ENCODE measurements around the gene ZMYM4. TPM values are rescaled to one million over a fixed set of nuclear protein-coding genes. Genes with fewer than 3 reads are reported as not detected.

Gene ZMYM4
- total RNA-seq, 4 donors from 2014 or later, result 10.6 to 33.8 (median 25.6) TPM

GRCh38 chr1:35247256-35247655 is 21.3 kb upstream of the ZMYM4 start:
- H3K4me1 ChIP-seq, result no peaks in the 10 kb centered on the region
- intact Hi-C loops (cut with DNase I), result no loop called here
- H3K27me3 ChIP-seq, result no peaks in the 10 kb centered on the region
- TF ChIP-seq POLR2A (IDR thresholded peaks at IDR 0.05), result no peak
- WGBS, 2 donors, result 89 to 90% methylated on average over 5 of the region's 5 CpGs
- H3K27ac ChIP-seq, result no peak overlapping the region
- no peaks in the 10 kb centered on the region for H3K9me3 ChIP-seq
- no peak for DNase-seq
- no peak overlapping the region for H3K4me3 ChIP-seq
- H3K36me3 ChIP-seq, result no peaks in the 10 kb centered on the region

- Histone ChIP-seq H3K27me3 (no peaks in the 10 kb centered on the region), H3K27ac (no peak overlapping the region), H3K4me1 (no peaks in the 10 kb centered on the region), H3K36me3 (no peaks in the 10 kb centered on the region), H3K4me3 (no peak overlapping the region), H3K9me3 (no peaks in the 10 kb centered on the region)
- TF ChIP-seq CTCF (IDR thresholded peaks at IDR 0.05) (no peak), POLR2A (IDR thresholded peaks at IDR 0.05) (no peak)
- DNase-seq, result no peak
- intact Hi-C loops (cut with DNase I), result no loop called here
- 86 to 88% methylated on average over 2 of the region's 2 CpGs for WGBS, 2 donors
Observed at GRCh38 chr1:35253941-35254340, 14.6 kb upstream of the ZMYM4 start.

DNA sequence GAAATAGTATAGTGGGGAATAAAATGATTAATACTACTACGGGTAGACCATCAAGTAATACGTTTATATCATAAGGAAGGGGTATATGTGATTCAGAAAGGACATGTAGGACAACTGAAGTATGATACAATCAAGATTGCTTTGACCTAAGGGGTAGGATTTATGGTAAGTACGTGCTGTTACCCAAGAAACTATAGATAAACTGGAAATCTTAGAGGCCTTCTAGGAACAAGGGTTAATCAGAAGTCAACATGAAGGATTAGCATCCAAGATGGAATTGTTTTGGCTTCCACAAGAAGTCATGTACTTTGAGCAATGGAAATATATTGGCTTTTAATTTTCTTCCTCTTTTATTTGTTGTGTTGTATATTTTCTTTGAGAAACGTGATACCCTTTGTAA is 13.2 kb upstream of the ZMYM4 start:
- Histone ChIP-seq H3K4me1 (no peaks in the 10 kb centered on the region), H3K27ac (no peak overlapping the region), H3K27me3 (no peaks in the 10 kb centered on the region), H3K4me3 (no peak overlapping the region), H3K36me3 (no peaks in the 10 kb centered on the region), H3K9me3 (no peaks in the 10 kb centered on the region)
- 79 to 86% methylated on average over 4 of the region's 4 CpGs for WGBS, 2 donors
- TF ChIP-seq POLR2A (IDR thresholded peaks at IDR 0.05) (no peak), CTCF (IDR thresholded peaks at IDR 0.05) (no peak)
- no peak for DNase-seq
- intact Hi-C loops (cut with DNase I), result no loop called here

- WGBS, 2 donors, result 92 to 95% methylated on average over 1 of the region's 1 CpG
Observed at GRCh38 chr1:35259561-35259960, 8.9 kb upstream of the ZMYM4 start.

GRCh38 chr1:35261412-35262120 is 6.9 kb upstream of the ZMYM4 start:
- peaks cover 0 to 28% (median 0%) of the 10 kb centered on the region in 3 donors for H3K4me1 ChIP-seq
- 54 to 81% methylated on average over 4 of the region's 4 CpGs for WGBS, 2 donors
- intact Hi-C loops (cut with DNase I), result no loop called here
- DNase-seq, result no peak
- no peaks in the 10 kb centered on the region for H3K36me3 ChIP-seq
- no peak for TF ChIP-seq POLR2A (IDR thresholded peaks at IDR 0.05)
- TF ChIP-seq CTCF (IDR thresholded peaks at IDR 0.05), result no peak
- no peaks in the 10 kb centered on the region for H3K9me3 ChIP-seq
- H3K27me3 ChIP-seq, result no peaks in the 10 kb centered on the region
- peak overlapping the region in 1 of 4 donors; percentile 29 for H3K27ac ChIP-seq
- H3K4me3 ChIP-seq, result no peak overlapping the region

More at GRCh38 chr1:35259561-35259960, 8.9 kb upstream of the ZMYM4 start:
- intact Hi-C loops (cut with DNase I), result no loop called here
- H3K27ac ChIP-seq, result no peak overlapping the region
- peaks cover 0 to 18% (median 0%) of the 10 kb centered on the region in 3 donors for H3K4me1 ChIP-seq
- no peaks in the 10 kb centered on the region for H3K9me3 ChIP-seq
- H3K27me3 ChIP-seq, result no peaks in the 10 kb centered on the region
- TF ChIP-seq CTCF (IDR thresholded peaks at IDR 0.05), result no peak
- no peak for TF ChIP-seq POLR2A (IDR thresholded peaks at IDR 0.05)
- no peak overlapping the region for H3K4me3 ChIP-seq
- DNase-seq, result no peak
- H3K36me3 ChIP-seq, result no peaks in the 10 kb centered on the region

Data from esophagus squamous epithelium (tissue), 5 donors.